ENCODE measurements around the gene PROZ.
A peak's percentile ranks its signal among the peaks of the same experiment; 100 is the strongest.

Gene PROZ

DNA sequence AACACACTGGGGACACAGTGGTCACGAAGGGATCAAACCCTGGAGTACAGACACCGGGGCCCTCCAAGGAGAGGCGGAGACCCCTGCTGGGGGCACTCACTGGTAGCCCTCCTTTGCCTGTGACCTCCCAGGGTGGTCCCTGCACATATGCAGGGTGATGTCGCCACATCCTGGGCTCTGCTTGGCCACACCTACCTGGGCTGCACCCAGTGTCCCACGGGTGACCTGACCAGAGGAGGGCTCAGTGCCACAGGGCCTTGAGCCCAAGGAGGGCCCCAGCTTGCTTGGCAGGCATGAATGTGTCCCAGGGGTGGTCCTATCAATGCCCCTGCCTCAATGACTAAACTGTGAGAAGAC lies 45.9 kb downstream of the PROZ start:
- Histone ChIP-seq H3K36me3 (ENCODE audit: insufficient read depth, insufficient read length, low read length) (peaks cover 58% of the 10 kb centered on the region), H3K27me3 (ENCODE audit: insufficient read depth, insufficient read length) (no peaks in the 10 kb centered on the region), H3K9me3 (ENCODE audit: insufficient read depth, low read length) (no peaks in the 10 kb centered on the region), H3K9ac (ENCODE audit: insufficient read length, low read depth) (no peak overlapping the region), H3K4me1 (ENCODE audit: insufficient read depth, insufficient read length) (no peaks in the 10 kb centered on the region), H3K4me3 (ENCODE audit: insufficient read length, low read depth) (no peak overlapping the region)
- TF ChIP-seq SUZ12 (IDR thresholded peaks at IDR 0.05; ENCODE audit: extremely low read depth, insufficient read depth, insufficient read length) = no peak
- no peak for TF ChIP-seq ZNF274 (IDR thresholded peaks at IDR 0.05; ENCODE audit: low read depth, low read length)
- no peak for TF ChIP-seq YY1 (IDR thresholded peaks at IDR 0.05; ENCODE audit: insufficient read depth, insufficient read length)
- DNase-seq (ENCODE audit: low read depth, low spot score) = no peak

DNA sequence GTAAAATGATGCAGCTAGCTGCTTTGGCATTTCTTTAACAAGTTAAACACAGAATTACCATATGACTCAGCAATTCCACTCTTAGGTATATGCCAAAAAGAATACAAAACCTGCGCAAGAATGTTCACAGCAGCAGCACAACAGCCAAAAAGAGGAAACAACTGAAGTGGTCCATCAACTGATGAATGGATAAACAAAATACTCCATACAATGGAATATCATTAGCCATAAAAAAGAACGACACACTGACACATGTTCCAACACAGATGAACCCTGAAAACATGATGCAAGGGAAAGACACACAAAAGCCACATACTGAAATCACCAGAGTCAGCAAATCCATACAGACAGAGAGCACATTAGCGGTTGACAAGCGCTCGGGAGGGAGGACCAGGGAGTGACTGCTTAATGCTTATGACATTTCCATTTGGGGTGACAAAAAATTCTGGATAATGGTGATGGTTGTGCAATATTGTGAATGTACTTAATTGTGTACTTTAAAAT lies 47.0 kb downstream of the PROZ start:
- Histone ChIP-seq H3K9ac (ENCODE audit: insufficient read length, low read depth) (no peak overlapping the region), H3K36me3 (ENCODE audit: insufficient read depth, insufficient read length, low read length) (peaks cover 48% of the 10 kb centered on the region), H3K27me3 (ENCODE audit: insufficient read depth, insufficient read length) (no peaks in the 10 kb centered on the region), H3K9me3 (ENCODE audit: insufficient read depth, low read length) (no peaks in the 10 kb centered on the region), H3K4me3 (ENCODE audit: insufficient read length, low read depth) (no peak overlapping the region), H3K4me1 (ENCODE audit: insufficient read depth, insufficient read length) (no peaks in the 10 kb centered on the region)
- TF ChIP-seq ZNF274 (IDR thresholded peaks at IDR 0.05; ENCODE audit: low read depth, low read length) (no peak), SUZ12 (IDR thresholded peaks at IDR 0.05; ENCODE audit: extremely low read depth, insufficient read depth, insufficient read length) (no peak), YY1 (IDR thresholded peaks at IDR 0.05; ENCODE audit: insufficient read depth, insufficient read length) (no peak)
- no peak for DNase-seq (ENCODE audit: low read depth, low spot score)

DNA sequence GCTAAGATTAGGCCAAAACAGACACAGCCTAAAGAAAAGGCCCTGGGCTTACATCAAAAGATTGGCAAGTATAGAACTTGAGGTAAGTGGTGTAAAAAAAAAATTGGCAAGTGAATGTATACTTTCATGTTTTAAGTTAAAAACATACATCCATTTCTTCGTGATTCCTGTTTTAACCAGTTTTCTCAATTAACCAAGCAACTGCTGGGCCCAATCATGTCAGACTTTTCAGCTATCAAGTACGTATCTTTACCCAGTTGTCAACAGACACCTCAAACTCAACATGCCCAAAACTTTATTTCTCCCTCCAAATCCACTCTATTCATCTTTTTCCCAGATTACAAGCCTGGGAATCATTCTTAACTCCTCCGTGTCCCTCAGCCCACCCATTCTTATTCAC lies 49.0 kb downstream of the PROZ start:
- H3K9me3 ChIP-seq (ENCODE audit: insufficient read depth, low read length) = no peaks in the 10 kb centered on the region
- H3K36me3 ChIP-seq (ENCODE audit: insufficient read depth, insufficient read length, low read length) = peaks cover 56% of the 10 kb centered on the region
- no peaks in the 10 kb centered on the region for H3K27me3 ChIP-seq (ENCODE audit: insufficient read depth, insufficient read length)
- no peak for DNase-seq (ENCODE audit: low read depth, low spot score)
- peak overlapping the region; percentile 98 for H3K9ac ChIP-seq (ENCODE audit: insufficient read length, low read depth)
- peak overlapping the region; percentile 97 for H3K4me3 ChIP-seq (ENCODE audit: insufficient read length, low read depth)
- no peaks in the 10 kb centered on the region for H3K4me1 ChIP-seq (ENCODE audit: insufficient read depth, insufficient read length)
- TF ChIP-seq YY1 (IDR thresholded peaks at IDR 0.05; ENCODE audit: insufficient read depth, insufficient read length) (no peak), SUZ12 (IDR thresholded peaks at IDR 0.05; ENCODE audit: extremely low read depth, insufficient read depth, insufficient read length) (no peak), ZNF274 (IDR thresholded peaks at IDR 0.05; ENCODE audit: low read depth, low read length) (no peak)

GRCh38 chr13:113207890-113208420 lies 49.5 kb downstream of the PROZ start:
- TF ChIP-seq YY1 (IDR thresholded peaks at IDR 0.05; ENCODE audit: insufficient read depth, insufficient read length) (no peak), SUZ12 (IDR thresholded peaks at IDR 0.05; ENCODE audit: extremely low read depth, insufficient read depth, insufficient read length) (no peak), ZNF274 (IDR thresholded peaks at IDR 0.05; ENCODE audit: low read depth, low read length) (no peak)
- Histone ChIP-seq H3K4me1 (ENCODE audit: insufficient read depth, insufficient read length) (no peaks in the 10 kb centered on the region), H3K36me3 (ENCODE audit: insufficient read depth, insufficient read length, low read length) (peaks cover 56% of the 10 kb centered on the region), H3K9me3 (ENCODE audit: insufficient read depth, low read length) (no peaks in the 10 kb centered on the region), H3K4me3 (ENCODE audit: insufficient read length, low read depth) (peak overlapping the region; percentile 97), H3K27me3 (ENCODE audit: insufficient read depth, insufficient read length) (no peaks in the 10 kb centered on the region), H3K9ac (ENCODE audit: insufficient read length, low read depth) (peak overlapping the region; percentile 98)
- no peak for DNase-seq (ENCODE audit: low read depth, low spot score)

DNA sequence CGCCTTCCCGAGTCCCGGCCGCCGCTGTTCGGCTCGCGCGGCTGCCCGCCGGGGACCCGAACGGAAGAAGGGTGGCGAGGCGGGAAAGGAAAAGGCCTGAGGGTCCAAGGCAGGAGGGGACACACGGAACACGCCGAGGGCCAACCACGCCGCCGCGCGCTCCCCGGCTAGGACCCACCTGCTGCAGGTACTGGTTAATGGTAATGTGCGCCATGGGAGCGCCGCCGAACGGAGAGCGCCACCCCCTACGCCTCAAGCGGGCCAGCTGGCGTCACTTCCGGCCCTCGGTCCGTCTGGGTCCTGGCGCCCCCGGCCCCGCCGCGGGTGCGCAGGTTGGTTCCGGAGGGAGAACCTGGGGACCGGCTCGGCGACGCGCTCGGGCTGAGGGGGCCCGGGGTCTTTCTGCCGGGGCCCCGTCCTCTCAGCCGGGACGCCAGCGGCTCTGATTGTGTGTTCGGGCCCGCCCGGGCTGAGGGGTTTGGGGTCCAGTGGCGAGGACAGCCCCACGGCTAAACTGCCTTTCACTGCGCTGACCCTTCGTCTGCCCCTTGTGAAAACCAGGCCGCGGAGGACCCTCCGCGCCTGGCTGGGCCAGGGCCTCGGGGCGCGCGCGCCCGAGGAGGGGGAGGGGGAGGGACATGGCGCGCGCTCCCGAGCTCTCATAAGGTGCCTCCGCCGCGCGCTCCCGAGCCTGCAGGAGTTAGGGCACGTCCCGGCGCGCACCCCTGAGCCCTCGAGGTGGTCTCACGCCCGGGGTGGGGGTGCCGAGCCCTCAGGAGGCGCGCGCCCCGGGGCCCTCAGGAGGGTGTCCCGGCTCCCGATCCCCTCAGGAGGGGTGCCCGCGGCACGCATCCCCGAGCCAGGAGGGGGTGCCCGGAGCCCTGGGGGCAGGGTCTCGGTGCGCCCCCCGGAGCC lies 50.2 kb downstream of the PROZ start, which contains the start of gene PCID2:
PCID2 (minus strand) TSS at position 249 of the 915 bp plus-strand sequence; CDS start at position 214, 35 bp downstream.
- H3K4me3 ChIP-seq (ENCODE audit: insufficient read length, low read depth) = peak within 1 kb of the TSS; percentile 97
- no peaks in the 10 kb centered on the region for H3K27me3 ChIP-seq (ENCODE audit: insufficient read depth, insufficient read length)
- peak within 1 kb of the TSS; percentile 98 for H3K9ac ChIP-seq (ENCODE audit: insufficient read length, low read depth)
- peak; percentile 91 for DNase-seq (ENCODE audit: low read depth, low spot score)
- peaks cover 52% of the 10 kb centered on the region for H3K36me3 ChIP-seq (ENCODE audit: insufficient read depth, insufficient read length, low read length)
- no peaks in the 10 kb centered on the region for H3K9me3 ChIP-seq (ENCODE audit: insufficient read depth, low read length)
- H3K4me1 ChIP-seq (ENCODE audit: insufficient read depth, insufficient read length) = no peaks in the 10 kb centered on the region
- peak; percentile 8 for TF ChIP-seq YY1 (IDR thresholded peaks at IDR 0.05; ENCODE audit: insufficient read depth, insufficient read length)
- no peak for TF ChIP-seq SUZ12 (IDR thresholded peaks at IDR 0.05; ENCODE audit: extremely low read depth, insufficient read depth, insufficient read length)
- TF ChIP-seq ZNF274 (IDR thresholded peaks at IDR 0.05; ENCODE audit: low read depth, low read length) = no peak

- no peaks in the 10 kb centered on the region for H3K4me1 ChIP-seq (ENCODE audit: insufficient read depth, insufficient read length)
- H3K4me3 ChIP-seq (ENCODE audit: insufficient read length, low read depth) = peak within 1 kb of the TSS; percentile 97
- H3K9ac ChIP-seq (ENCODE audit: insufficient read length, low read depth) = peak within 1 kb of the TSS; percentile 98
- no peaks in the 10 kb centered on the region for H3K27me3 ChIP-seq (ENCODE audit: insufficient read depth, insufficient read length)
- TF ChIP-seq YY1 (IDR thresholded peaks at IDR 0.05; ENCODE audit: insufficient read depth, insufficient read length) = no peak
- TF ChIP-seq SUZ12 (IDR thresholded peaks at IDR 0.05; ENCODE audit: extremely low read depth, insufficient read depth, insufficient read length) = no peak
- no peak for TF ChIP-seq ZNF274 (IDR thresholded peaks at IDR 0.05; ENCODE audit: low read depth, low read length)
- DNase-seq (ENCODE audit: low read depth, low spot score) = peak; percentile 56
- peaks cover 48% of the 10 kb centered on the region for H3K36me3 ChIP-seq (ENCODE audit: insufficient read depth, insufficient read length, low read length)
- H3K9me3 ChIP-seq (ENCODE audit: insufficient read depth, low read length) = no peaks in the 10 kb centered on the region
Measured at GRCh38 chr13:113209336-113209758, 50.9 kb downstream of the PROZ start, which contains the start of gene CUL4A. CUL4A (plus strand) TSS chr13:113209613; CDS start chr13:113209628, 15 bp downstream.

All from NT2/D1 (cell line).